GM19468 (cell line): Measurements from ENCODE around the gene OR51G2.

Experiments
- ATAC-seq: cut with Tn5 transposase; IDR thresholded peaks from one replicate; pipeline ENCODE4 v1.9.1; 2021; ENCODE audit warnings: mild to moderate bottlenecking, moderate library complexity, moderate number of reproducible peaks; ENCODE audit not compliant: unreplicated experiment; ENCODE audit errors: extremely low read depth

The OR51G2 gene

DNA sequence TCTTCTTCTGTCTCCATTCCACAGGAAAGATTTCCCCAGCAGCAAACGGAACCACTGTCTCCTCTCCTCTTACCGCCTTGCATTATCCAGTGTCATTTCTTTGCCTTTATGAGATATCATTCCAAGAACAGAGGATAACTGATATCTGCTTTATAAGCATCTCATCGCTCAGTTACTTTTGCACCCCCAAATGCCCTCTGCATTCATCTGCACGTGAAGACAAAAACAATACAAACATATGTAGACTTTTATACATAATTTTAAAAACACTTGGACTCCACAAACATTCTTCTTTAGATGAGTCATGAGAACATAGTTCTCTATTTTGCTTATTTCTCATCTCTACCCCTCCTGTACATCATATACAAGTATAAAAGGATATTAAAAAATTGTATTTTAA, 38.0 kb downstream of the OR51G2 start:
- no peak for ATAC-seq

- ATAC-seq: no peak
These were observed 53.3 kb downstream of the OR51G2 start for GRCh38 chr11:4865855-4866254.

DNA sequence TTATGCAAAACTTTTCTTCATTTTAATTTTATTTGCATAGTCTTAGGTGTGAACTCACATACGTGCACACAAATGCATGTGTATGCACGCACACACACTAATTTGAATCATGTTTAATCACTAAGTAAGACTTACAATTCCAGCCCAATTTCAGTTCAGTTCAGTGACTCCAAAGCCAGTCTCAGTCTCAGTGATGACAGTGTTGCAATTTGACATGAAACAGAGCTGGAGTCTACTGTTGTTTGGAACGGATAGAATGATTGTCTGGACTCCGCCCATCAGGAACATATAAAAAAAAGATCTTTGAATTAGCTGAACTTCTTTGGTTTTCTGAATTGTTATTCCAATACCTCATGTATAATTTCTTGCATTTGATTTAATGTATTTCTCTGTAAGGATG, 55.3 kb downstream of the OR51G2 start:
- ATAC-seq: no peak
